Limb (tissue), 2 donors: ENCODE measurements around the gene GBF1.
"Not testable (repeated sequence)": the region's sequence is repeated elsewhere in the genome, so short reads cannot be mapped to it uniquely, and the experiment has no call there.

Experiments used
- DNase-seq, 2 donors: peaks; one replicate each; pipeline ENCODE4 v3.0.0-alpha.2; 2016; ENCODE audit errors: extremely low spot score in 2 of 2

GBF1 gene, protein sequence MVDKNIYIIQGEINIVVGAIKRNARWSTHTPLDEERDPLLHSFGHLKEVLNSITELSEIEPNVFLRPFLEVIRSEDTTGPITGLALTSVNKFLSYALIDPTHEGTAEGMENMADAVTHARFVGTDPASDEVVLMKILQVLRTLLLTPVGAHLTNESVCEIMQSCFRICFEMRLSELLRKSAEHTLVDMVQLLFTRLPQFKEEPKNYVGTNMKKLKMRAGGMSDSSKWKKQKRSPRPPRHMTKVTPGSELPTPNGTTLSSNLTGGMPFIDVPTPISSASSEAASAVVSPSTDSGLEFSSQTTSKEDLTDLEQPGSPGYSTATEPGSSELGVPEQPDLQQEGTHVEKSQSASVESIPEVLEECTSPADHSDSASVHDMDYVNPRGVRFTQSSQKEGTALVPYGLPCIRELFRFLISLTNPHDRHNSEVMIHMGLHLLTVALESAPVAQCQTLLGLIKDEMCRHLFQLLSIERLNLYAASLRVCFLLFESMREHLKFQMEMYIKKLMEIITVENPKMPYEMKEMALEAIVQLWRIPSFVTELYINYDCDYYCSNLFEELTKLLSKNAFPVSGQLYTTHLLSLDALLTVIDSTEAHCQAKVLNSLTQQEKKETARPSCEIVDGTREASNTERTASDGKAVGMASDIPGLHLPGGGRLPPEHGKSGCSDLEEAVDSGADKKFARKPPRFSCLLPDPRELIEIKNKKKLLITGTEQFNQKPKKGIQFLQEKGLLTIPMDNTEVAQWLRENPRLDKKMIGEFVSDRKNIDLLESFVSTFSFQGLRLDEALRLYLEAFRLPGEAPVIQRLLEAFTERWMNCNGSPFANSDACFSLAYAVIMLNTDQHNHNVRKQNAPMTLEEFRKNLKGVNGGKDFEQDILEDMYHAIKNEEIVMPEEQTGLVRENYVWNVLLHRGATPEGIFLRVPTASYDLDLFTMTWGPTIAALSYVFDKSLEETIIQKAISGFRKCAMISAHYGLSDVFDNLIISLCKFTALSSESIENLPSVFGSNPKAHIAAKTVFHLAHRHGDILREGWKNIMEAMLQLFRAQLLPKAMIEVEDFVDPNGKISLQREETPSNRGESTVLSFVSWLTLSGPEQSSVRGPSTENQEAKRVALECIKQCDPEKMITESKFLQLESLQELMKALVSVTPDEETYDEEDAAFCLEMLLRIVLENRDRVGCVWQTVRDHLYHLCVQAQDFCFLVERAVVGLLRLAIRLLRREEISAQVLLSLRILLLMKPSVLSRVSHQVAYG (N-terminal part only)

DNA sequence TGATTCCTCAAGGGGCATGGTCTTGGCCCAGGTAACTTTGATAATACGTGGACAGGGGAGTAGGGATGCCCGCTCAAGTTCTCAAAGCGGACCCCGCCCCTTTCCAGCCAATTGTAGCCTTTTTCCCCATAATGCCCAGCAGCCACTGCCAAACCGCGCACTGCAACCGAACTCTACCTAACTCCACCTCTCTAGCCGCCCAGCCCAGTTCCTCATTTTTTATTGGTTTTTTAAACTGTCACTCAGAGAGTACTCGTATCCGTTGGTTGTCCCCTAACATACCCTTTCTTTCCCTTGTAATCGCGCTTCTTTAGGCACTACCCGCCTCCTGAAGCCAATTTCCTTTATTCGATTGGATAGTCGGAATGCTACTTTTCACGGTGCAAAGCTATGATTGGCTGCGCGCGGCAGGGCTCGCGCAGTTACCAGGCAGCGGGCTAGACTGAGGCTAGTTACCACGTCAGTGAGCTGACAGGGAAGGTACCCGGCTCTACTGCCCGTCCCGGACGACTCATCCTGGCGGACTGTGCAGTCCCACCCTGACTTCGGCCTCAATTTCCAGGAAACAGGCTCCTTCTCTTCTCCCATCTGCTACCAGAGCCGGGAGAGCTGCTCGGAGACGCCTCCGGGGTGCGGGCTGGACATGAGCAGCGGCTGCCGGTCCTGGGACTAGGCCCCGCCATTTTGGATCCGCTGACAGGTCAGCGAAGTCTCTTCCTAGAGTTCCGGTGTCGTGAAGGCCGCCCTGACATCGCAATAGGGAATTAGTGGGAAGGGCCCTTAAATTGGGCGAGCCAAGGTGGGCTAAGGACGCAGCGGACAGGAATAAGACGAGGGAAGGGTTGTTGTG, at the start of gene GBF1:
Gene GBF1, plus strand, starts transcription at position 451 of the 850 bp plus-strand sequence. CDS start 13,407 bp downstream, outside the sequence.
- peak; percentile 92 to 100 for DNase-seq

DNA sequence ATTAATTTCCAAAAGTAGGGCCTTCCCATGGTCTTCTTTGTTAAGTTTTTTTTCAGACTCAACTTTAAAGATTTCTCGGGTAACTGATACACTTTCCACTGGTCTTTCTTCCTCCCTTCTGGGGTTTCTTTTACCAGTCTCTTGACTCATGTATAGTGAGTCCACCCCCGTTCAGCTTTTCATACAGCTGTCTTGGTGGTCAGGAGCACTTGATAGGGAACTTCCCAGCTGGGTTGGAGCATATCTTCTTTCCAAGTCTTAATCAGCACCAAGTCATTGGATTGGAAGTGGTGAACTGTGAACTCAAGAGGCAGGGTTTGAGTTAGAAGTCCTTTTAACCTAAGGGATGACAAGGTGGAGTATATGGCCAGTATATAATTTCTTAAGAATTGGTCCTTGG, 48.4 kb upstream of the GBF1 start:
- no peak for DNase-seq

GRCh38 chr10:102198027-102198426, 47.3 kb upstream of the GBF1 start:
- no peak for DNase-seq

- no peak for DNase-seq
Measured at GRCh38 chr10:102200751-102201640, 44.3 kb upstream of the GBF1 start.

DNA sequence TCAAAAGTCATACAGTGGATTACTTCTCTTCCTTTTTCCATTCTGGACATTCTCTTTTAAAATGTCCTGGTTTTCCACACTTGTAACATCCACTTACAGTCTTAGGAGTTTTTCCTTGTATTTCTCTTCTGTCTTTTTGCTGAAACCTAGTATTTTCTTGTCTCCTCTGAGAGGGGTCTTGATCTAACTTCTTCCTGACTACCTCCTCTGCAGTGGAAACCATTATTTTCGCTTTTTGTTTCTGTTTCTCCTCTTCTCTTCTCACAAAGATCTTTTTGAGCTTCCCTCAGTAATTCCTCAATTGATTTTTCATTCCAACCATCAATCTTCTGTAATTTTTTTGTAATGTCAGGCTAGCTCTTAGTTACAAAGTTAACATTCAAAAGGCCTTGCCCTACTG, 42.9 kb upstream of the GBF1 start:
- DNase-seq, result no peak

- no peak for DNase-seq
Measured at GRCh38 chr10:102208311-102209035, 36.9 kb upstream of the GBF1 start.

DNA sequence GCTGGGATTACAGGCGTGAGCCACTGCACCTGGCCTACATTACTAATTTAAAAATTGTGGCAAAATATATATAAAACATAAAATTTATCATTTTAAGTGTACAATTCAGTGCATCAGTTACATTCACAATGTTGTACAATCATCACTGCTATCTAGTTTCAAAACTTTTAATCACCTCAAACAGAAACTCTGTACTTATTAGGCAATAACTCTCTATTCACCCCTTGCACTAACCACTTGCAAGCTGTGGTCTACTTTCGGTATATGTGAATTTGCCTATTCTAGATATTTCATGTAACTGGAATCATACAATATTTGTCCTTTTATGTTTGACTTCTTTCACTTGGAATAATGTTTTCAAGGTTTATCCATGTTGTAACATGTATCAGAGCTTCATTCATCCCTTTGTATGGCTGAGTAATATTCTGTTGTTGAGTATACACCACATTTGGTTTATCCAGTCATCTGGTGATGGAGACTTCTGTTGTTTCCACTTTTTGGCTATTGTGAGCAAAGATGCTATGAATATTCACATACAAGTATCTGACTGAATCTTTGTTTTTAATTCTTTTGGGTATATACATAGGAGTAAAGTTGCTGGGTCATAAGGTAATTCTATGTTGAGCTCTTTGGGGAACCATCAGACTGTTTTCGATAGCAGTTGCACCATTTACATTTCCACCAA, 33.6 kb upstream of the GBF1 start:
- no peak for DNase-seq

- DNase-seq, result not testable (repeated sequence)
Measured at GRCh38 chr10:102213599-102213998, 31.7 kb upstream of the GBF1 start.

GRCh38 chr10:102219370-102219769, 26.0 kb upstream of the GBF1 start:
- no peak for DNase-seq

- no peak for DNase-seq
Measured at GRCh38 chr10:102220612-102221011, 24.7 kb upstream of the GBF1 start.

DNA sequence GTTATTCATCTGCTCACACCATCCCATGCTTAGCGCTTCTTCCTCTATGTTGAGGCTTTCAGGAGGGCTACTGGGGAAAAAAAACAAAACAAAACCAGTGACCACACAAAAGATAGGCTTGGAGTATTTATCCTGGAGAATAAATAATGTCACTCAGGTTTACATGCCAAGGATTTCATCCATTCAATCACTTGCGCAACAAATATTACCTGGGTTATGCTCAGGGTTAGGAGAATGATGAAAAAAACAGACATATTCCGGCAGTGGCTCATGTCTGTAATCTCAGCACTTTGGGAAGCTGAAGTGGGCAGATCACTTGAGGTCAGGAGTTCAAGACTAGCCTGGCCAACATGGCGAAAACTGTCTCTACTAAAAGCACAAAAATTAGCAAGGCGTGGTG, 22.5 kb upstream of the GBF1 start:
- DNase-seq, result no peak

- peak; percentile 93 to 96 for DNase-seq
Measured at GRCh38 chr10:102225646-102226541, 19.4 kb upstream of the GBF1 start, which contains the start of gene ELOVL3. Gene ELOVL3, plus strand, starts transcription at chr10:102226299. Its CDS starts 250 bp downstream, at chr10:102226549.

- DNase-seq, result no peak
Measured at GRCh38 chr10:102226542-102226870, 18.8 kb upstream of the GBF1 start.

DNA sequence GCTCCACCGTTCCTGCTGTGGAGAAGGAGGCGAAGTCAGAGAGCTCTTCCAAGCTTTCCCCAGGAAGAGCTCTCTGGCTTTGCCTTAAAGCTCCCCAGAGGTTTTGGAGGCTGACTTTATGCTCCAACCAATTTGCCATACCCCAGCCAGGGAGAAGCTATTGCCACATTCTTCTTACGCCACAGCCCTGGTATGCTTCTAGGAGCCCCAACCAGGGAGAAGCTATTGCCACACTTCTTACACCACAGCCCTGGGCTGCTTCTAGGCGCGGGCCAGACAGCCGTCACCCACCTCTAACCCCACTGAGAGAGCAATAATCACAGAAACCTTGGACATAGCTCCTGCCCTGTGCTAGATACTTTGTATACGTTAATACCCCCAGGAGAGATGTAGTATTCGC, 18.3 kb upstream of the GBF1 start:
- no peak for DNase-seq

- DNase-seq, result peak; percentile 71 to 91
Measured at GRCh38 chr10:102229810-102230263, 15.5 kb upstream of the GBF1 start.

DNA sequence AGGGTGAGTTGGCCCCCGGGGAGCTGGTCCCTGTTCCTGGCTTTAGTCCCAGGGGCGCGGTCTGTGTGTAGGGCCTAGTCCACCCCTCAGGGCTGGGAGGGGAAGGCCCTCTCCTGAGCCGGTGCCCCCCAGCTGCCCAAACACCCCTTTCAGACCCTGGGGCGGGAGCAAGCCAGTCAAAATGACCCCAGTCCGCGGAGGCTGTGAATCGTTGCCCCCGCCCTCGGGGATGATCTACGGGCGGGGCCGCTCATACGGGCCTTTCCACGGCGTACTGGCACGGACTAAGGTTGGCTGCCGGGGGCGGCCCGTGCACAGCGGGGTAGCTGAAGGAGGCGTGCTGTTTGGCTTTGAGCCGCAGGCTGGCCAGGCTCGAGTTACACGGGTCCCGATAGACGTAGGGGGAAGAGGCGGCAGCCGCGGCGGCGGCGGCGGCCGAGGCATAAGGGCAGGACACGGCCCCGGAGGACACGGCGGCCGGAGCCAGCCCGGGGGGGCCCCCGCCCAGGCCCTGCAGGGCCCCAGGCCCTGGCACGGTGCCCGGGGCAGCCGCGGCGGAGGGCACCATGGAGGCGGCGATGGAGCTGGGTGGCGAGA, 15.0 kb upstream of the GBF1 start:
- peak; percentile 54 to 73 for DNase-seq

- peak in 1 of 2 donors; percentile 59 for DNase-seq
Measured at GRCh38 chr10:102230861-102231356, 14.4 kb upstream of the GBF1 start.
